Activated effector memory CD4-positive, alpha-beta T cell treated with anti-CD3 and anti-CD28 coated beads, Interleukin-2, amount 50 U/mL, for 16 hours (primary cell): ENCODE measurements around the gene AMMECR1L.
A peak's percentile ranks its signal among the peaks of the same experiment; 100 is the strongest.
"Not testable (repeated sequence)": the region's sequence is repeated elsewhere in the genome, so short reads cannot be mapped to it uniquely, and the experiment has no call there.

Source experiments
- DNase-seq: peaks from one replicate; pipeline ENCODE4 v3.0.0-alpha.2; 2020

The AMMECR1L gene

DNA sequence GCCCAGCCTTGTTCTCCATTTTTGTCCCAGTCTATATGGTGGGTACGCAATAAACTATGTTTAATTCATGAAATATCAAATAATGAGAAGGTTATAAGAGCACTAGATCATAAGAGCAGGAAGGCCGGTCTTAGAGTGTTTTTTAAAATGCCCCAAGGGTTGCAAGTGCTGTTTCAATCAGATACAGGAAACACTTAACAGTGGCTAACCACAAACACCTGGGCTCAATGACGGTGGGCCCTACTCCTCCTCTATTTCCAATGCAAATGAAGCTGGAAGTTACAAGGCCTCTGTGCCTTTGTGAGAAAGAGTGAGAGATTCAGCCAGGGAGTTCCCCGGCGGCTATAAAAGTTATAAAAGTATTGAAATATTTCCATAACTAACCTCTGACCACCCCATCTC, 55.9 kb downstream of the AMMECR1L start:
- peak; percentile 81 for DNase-seq

DNA sequence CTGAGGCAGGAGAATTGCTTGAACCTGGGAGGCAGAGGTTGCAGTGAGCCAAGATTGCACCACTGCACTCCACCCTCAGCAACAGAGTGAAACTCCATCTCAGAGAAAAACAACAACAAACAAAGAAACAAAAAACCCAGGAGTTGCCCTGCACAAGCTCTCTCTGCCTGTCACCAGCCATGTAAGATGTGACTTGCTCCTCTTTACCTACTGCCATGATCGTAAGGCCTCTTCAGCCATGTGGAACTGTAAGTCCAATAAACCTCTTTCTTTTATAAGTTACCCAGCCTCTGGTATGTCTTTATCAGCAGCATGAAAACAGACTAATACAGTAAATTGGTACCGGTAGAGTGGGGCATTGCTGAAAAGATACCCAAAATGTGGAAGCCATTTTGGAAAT, 59.0 kb downstream of the AMMECR1L start:
- not testable (repeated sequence) for DNase-seq

GRCh38 chr2:127826047-127826446, 59.7 kb downstream of the AMMECR1L start:
- no peak for DNase-seq

DNA sequence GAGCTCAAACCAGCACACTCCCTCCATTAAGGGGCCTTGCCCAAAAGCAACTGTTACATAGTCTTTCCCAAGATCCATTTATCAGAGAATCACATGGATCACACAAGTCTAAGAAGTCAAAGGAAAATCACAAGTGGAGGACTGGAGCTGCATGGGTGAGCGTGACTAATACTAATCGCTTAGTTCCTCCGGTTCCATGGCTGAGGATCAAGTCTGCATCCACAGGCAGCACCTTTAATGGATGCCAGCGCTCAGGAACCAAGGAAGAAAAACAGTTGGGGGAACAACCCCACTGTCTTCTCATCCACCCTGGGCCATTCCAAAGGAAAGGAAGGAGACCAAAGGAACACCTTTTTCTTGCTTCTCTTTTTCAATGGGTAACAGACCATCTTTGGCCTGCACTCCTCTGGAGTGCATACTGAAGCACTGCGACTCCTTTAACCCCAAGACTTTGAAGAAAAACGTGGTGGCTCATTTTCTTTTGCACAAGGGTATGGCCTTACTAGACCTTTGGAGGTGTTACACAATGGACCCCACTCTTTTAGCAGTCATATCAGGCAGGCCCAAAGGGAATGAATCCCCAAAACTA, 65.6 kb downstream of the AMMECR1L start:
- no peak for DNase-seq

GRCh38 chr2:127818794-127819425, 66.8 kb downstream of the AMMECR1L start:
- no peak for DNase-seq

DNA sequence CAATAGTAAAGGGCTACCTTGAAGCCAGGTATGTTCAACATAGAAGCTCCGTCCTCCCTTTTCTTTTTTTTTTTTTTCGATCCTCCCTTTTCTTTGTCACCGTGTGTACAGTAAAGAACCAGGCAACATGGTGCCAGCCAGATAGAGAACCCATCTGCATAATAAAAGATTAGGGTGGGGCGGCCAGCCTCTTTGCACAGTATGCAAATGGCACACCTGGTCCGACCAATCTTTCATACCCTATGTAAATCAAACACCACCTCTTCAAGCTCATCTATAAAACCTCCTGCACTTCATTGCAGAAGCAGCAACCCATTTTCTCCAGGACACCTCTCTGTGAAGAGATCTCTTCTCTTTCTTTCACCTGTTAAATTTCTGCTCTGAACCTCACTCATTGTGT, 67.5 kb downstream of the AMMECR1L start:
- no peak for DNase-seq

DNA sequence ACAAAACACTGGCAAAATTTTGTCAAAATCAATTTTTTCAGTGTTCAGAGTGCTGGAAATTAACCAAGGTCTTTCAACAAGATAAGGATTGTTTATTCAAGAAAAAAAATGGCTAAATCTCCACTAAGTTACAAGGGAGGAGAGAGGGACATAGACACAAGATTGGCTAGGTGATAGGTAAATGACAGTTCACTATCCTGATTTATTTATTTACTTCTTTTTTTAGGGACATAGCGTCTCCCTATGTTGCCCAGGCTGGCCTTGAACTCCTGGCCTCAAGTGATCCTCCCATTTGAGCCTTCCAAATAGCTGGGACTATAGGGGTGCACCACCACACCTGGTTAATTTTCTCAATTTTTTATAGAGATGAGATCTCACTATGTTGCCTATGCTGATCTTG, 71.1 kb downstream of the AMMECR1L start:
- no peak for DNase-seq

- not testable (repeated sequence) for DNase-seq
These were observed 73.3 kb downstream of the AMMECR1L start for GRCh38 chr2:127812441-127812840.
